ENCODE measurements around the gene RASA3. TPM values are rescaled to one million over a fixed set of nuclear protein-coding genes. Genes with fewer than 3 reads are reported as not detected.
A peak's percentile ranks its signal among the peaks of the same experiment; 100 is the strongest.
"Not testable (repeated sequence)": the region's sequence is repeated elsewhere in the genome, so short reads cannot be mapped to it uniquely, and the experiment has no call there.

The RASA3 gene
- total RNA-seq, 6 experiments from 2014 or later: 3.5 to 7.9 (median 4.6) TPM

DNA sequence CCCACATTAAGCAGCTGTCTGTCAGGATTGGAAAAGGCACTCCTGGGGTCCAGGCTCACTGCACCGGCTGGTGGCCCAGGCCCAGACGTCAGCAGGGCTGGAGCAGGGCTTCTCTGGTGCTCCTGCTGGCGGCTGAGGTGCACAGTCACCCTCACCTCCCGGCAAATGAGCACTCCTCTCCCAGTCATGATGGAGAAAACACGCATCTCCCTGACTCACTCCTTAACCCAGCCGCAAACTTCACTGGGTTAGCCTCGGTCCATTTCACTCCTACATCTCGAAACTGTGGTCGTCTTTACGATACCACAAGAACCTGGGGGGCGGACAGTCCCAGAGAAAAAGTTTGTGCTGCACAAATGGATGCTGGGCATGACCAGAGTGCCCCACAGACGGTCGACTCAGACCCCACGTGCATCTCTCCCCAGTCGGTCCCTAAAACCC lies 3.3 kb upstream of the RASA3 start:
- intact Hi-C loops (cut with DNase I): no loop called here
- H3K36me3 ChIP-seq: no peaks in the 10 kb centered on the region
- 80% methylated on average over 4 of the region's 15 CpGs for WGBS (ENCODE audit: insufficient coverage, low coverage, low lambda C conversion rate, missing lambda C conversion rate)
- no peak overlapping the region for H3K27ac ChIP-seq
- H3K9me3 ChIP-seq: no peaks in the 10 kb centered on the region
- H3K4me1 ChIP-seq: peaks cover 0 to 9% (median 0%) of the 10 kb centered on the region in 4 donors
- ATAC-seq (no peak), DNase-seq (peak in 2 of 3 donors; percentile 9 to 29)
- H3K4me3 ChIP-seq: no peak overlapping the region
- TF ChIP-seq, protein P1, sequence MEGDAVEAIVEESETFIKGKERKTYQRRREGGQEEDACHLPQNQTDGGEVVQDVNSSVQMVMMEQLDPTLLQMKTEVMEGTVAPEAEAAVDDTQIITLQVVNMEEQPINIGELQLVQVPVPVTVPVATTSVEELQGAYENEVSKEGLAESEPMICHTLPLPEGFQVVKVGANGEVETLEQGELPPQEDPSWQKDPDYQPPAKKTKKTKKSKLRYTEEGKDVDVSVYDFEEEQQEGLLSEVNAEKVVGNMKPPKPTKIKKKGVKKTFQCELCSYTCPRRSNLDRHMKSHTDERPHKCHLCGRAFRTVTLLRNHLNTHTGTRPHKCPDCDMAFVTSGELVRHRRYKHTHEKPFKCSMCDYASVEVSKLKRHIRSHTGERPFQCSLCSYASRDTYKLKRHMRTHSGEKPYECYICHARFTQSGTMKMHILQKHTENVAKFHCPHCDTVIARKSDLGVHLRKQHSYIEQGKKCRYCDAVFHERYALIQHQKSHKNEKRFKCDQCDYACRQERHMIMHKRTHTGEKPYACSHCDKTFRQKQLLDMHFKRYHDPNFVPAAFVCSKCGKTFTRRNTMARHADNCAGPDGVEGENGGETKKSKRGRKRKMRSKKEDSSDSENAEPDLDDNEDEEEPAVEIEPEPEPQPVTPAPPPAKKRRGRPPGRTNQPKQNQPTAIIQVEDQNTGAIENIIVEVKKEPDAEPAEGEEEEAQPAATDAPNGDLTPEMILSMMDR (IDR thresholded peaks at IDR 0.05): no peak
- no peak for TF ChIP-seq POLR2A (IDR thresholded peaks at IDR 0.05)
- no peaks in the 10 kb centered on the region for H3K27me3 ChIP-seq

DNA sequence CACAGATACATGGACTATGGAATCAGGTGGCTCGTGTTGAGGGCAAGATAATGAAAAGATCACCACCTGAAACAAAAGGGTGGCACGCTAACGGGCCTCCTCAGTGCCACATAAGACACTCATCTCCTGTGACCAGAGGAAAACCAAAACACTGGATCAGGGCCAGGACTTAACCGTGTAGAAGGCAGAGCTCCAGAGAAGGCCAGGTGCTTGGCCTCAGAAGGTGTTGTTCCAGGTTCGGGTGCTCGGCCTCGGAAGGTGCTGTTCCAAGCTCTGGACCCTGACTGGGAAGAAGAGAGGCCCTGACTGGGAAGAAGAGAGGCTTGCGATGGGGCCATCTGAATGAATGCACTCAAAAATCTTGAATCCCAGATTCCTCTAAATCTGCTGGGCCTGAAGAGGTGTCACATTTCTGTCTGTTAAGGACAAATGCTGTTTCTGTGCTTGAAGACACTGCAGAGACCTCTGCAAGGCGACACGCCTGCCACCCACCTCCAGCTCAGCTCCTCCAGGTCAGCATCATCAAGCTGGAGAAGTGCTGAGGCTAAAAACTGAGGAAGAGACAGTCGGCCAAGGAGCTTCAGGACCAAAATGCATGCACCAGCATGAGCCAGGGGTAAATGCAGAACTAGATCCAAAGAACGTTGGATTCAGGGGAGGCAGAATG lies 2.7 kb upstream of the RASA3 start:
- intact Hi-C loops (cut with DNase I): no loop called here
- 60% methylated on average over 11 of the region's 12 CpGs for WGBS (ENCODE audit: insufficient coverage, low coverage, low lambda C conversion rate, missing lambda C conversion rate)

DNA sequence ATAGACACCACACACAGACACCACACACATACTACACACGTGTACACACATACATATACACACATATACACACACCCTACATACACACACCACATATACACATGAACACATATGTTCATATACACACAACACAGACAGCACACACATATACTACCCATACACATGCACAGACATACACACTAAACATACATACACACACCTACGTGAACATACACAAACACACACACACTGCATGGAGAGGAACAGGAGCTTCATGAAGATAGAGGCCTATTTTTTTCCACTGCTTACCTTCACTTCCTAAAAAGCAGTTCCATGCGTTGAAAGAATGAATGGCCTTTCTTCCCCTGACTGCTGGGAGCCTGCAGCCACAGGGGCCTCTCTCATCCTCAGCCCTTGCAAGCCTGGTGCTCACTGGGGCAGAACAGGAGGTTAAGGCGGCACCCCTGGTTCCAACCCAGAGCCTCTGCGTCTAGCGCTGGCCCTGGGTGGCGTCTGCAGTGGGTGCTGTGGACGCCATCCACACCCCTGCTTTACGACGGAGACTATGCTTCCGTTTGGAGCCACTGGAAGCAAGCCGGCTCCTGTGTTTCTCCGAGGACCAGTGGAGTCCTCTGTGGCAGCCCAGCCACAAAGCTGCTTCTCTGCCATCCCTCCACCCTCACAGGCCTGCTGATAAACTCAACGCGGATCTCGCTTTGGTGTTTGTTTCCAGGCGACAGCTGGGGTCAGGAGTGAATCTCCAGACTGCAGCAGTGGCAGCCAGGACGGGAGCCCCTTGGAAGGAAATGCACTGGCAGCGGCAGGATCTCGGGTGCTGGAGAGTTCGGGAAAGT lies 1.9 kb upstream of the RASA3 start:
- Histone ChIP-seq H3K4me3 (no peak overlapping the region), H3K4me1 (peaks cover 0 to 23% (median 4%) of the 10 kb centered on the region in 4 donors), H3K27ac (no peak overlapping the region), H3K36me3 (no peaks in the 10 kb centered on the region), H3K9me3 (no peaks in the 10 kb centered on the region), H3K27me3 (no peaks in the 10 kb centered on the region)
- no peak for TF ChIP-seq POLR2A (IDR thresholded peaks at IDR 0.05)
- TF ChIP-seq, protein P1 (IDR thresholded peaks at IDR 0.05): no peak
- peak in 2 of 3 donors; percentile 20 to 48 for DNase-seq
- intact Hi-C loops (cut with DNase I): no loop called here
- ATAC-seq: no peak
- 52% methylated on average over 16 of the region's 21 CpGs for WGBS (ENCODE audit: insufficient coverage, low coverage, low lambda C conversion rate, missing lambda C conversion rate)

More for the DNA sequence above, 2.7 kb upstream of the RASA3 start:
- Histone ChIP-seq H3K4me1 (peaks cover 0 to 16% (median 2%) of the 10 kb centered on the region in 4 donors), H3K27me3 (no peaks in the 10 kb centered on the region), H3K36me3 (no peaks in the 10 kb centered on the region), H3K9me3 (no peaks in the 10 kb centered on the region), H3K27ac (no peak overlapping the region), H3K4me3 (no peak overlapping the region)
- ATAC-seq (no peak), DNase-seq (peak in 1 of 3 donors; percentile 3)
- TF ChIP-seq, protein P1 (IDR thresholded peaks at IDR 0.05): no peak
- TF ChIP-seq POLR2A (IDR thresholded peaks at IDR 0.05): no peak

DNA sequence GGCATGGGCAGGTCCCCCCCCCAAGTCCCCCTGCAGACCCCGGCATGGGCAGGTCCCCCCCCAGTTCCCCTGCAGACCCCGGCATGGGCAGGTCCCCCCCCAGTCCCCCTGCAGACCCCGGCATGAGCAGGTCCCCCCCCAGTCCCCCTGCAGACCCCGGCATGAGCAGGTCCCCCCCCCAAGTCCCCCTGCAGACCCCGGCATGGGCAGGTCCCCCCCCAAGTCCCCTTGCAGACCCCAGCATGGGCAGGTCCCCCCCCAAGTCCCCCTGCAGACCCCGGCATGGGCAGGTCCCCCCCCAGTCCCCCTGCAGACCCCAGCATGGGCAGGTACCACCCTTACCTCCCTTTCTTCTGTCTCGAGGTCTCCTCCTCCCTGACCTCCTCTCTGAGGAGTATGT lies 1.1 kb upstream of the RASA3 start:
- H3K27ac ChIP-seq; ATAC-seq; H3K27me3 ChIP-seq; H3K4me3 ChIP-seq; H3K36me3 ChIP-seq; intact Hi-C loops (cut with DNase I); H3K9me3 ChIP-seq: not testable (repeated sequence)
- H3K4me1 ChIP-seq: peaks cover 0 to 25% (median 4%) of the 10 kb centered on the region in 4 donors
- DNase-seq: peak in 1 of 3 donors; percentile 1
- WGBS (ENCODE audit: insufficient coverage, low coverage, low lambda C conversion rate, missing lambda C conversion rate): no CpG with 5 or more reads among the region's 7 CpGs

DNA sequence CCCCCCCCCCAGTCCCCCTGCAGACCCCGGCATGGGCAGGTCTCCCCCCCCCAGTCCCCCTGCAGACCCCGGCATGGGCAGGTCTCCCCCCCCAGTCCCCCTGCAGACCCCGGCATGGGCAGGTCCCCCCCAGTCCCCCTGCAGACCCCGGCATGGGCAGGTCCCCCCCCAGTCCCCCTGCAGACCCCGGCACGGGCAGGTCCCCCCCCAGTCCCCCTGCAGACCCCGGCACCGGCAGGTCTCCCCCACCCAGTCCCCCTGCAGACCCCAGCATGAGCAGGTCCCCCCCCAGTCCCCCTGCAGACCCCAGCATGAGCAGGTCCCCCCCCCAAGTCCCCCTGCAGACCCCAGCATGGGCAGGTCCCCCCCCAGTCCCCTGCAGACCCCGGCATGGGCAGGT lies 703 bp upstream of the RASA3 start:
- ATAC-seq; H3K4me3 ChIP-seq; H3K27ac ChIP-seq; H3K36me3 ChIP-seq; intact Hi-C loops (cut with DNase I); H3K9me3 ChIP-seq; H3K27me3 ChIP-seq: not testable (repeated sequence)
- DNase-seq: peak in 1 of 3 donors; percentile 8
- WGBS (ENCODE audit: insufficient coverage, low coverage, low lambda C conversion rate, missing lambda C conversion rate): no CpG with 5 or more reads among the region's 9 CpGs
- H3K4me1 ChIP-seq: peaks cover 0 to 25% (median 4%) of the 10 kb centered on the region in 4 donors

Measured in right lobe of liver (tissue), 6 donors.